GM12872 (cell line): ENCODE results near the gene FGR.

Source experiments
- TF ChIP-seq, protein P1 (sequence below): IDR thresholded peaks from 3 replicates; pipeline ENCODE4 v1.5.1; 2011; ENCODE audit warnings: low read depth, mild to moderate bottlenecking, low read length, moderate library complexity; ENCODE audit not compliant: insufficient read depth

Gene FGR

DNA sequence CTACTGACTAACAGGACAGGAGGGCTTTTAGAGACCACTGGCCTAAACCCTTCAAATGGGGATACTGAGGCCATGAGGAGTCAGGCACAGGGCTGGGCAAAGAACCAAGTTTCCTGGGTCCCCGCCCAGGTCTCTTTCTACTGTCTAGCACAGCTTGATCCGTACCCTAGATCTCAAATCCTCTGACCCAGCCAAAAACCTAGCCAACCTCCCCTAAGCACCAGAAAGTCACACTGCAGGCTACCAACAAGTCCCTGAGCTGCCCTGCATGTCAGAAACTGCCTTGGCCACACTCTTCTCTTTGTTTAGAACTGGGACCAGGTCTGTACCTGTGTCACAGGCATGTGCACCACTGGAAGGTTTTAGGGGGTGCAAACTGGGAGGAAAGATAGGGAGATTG is 64.6 kb downstream of the FGR start:
- TF ChIP-seq, protein P1, sequence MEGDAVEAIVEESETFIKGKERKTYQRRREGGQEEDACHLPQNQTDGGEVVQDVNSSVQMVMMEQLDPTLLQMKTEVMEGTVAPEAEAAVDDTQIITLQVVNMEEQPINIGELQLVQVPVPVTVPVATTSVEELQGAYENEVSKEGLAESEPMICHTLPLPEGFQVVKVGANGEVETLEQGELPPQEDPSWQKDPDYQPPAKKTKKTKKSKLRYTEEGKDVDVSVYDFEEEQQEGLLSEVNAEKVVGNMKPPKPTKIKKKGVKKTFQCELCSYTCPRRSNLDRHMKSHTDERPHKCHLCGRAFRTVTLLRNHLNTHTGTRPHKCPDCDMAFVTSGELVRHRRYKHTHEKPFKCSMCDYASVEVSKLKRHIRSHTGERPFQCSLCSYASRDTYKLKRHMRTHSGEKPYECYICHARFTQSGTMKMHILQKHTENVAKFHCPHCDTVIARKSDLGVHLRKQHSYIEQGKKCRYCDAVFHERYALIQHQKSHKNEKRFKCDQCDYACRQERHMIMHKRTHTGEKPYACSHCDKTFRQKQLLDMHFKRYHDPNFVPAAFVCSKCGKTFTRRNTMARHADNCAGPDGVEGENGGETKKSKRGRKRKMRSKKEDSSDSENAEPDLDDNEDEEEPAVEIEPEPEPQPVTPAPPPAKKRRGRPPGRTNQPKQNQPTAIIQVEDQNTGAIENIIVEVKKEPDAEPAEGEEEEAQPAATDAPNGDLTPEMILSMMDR = no peak

DNA sequence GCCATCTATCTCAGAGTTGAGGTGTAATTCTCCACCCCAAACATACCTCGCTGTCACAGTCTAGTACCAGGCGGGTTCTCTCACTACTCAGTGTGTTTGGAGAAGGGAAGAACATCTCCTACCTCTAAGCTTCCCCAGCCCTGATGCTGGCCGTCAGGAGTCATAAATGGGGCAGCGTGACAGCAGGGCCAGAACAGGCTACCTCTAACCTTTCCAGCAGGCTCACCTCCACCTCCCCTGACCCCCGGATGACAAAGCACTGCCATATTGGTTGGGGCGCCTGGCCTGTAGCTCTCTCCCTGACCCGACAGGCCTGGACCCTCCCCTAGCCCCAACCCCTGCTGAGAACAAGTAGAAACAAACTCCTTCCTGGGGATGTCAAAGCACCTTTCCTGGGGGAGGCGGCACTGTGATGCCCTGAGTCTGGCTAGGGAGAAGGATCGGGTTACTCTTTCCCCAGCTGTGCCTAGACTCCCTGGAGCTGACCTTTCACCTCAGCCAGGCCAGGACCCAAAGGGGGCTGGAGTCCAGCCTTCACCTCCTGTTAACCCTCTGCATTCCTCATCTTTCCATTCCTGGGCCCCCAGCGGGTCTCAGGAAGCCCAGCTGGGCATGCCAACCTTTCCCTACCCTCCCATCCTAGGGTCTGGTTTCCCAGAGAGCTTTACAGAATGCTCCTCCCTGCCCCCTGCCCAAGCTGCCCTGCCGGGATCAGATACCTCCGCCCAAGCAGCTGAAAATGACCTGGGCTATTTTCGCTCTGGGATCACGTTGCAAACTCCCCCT is 65.3 kb downstream of the FGR start:
- TF ChIP-seq, protein P1 = no peak

DNA sequence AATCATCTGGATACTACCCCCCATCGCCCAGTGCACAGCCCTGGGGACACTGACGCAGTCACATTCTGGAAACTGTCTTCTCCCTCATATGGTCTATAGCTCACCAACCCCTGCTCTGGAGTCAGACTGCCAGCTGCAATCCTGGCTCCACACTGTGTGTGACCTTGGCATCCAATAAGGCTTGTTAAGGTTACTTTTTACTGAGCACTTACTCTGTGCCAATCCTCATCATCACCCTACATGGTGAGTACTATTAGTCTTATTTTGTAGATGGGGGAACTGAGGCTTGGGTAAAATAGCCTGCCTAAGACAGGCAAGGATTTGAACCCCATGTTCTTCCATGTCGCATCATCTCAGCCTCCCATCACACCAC is 65.9 kb downstream of the FGR start:
- TF ChIP-seq, protein P1 = no peak

DNA sequence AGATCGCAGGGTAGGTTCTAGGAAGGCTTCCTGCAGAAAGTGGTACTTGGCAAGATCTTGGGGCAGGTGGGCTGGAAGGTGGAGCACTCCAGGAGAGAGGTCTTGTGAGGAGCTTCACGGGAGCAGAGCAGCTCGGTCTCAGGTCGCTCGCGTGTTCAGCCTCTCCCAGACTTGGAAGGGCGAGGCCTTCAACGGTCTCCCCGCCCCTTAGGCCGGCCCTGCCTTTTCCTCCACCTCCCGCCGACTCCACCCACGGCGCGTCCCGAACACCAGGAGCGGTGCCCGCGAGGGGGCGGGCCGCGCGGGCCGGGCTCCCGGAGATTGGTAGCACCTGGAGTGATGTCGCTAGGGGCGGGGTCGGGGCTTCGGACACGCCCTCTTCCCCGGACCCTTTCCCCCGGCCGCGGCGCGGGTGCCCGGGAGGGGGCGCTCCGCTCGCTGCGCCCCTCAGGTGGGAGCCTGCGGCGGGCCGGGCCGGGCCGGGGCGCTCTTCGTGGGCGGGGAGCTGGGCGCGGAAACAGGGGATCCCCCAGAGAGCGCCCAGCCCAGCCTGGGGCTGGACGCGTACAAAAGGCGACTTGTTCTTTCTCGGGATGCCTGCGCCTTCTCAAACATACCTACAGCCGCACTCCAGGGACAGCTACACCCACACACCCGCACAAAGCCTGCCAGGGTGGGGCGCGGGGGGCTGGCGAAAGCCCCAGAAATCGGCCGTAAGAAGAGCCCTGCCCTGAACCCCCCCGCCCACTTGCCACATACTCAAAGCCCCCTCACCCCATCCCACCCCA is 66.5 kb downstream of the FGR start:
- TF ChIP-seq, protein P1 = peak; percentile 69

DNA sequence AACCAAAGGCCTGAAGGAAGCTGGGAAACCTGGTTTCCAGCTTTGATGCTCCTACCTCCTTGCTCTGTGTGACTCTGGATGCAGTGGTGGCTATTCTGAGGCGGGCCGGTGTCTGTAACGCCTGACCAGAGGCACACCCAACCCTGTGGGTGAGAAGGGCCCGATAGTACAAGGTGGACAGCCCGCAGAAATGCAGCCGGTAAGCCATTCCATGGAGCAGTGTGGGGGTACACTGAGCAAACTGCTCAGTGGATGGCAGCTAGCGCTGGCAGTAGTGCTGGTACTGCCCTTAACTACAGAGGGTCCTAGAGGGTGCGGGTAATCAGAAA is 67.0 kb downstream of the FGR start:
- TF ChIP-seq, protein P1 = no peak

DNA sequence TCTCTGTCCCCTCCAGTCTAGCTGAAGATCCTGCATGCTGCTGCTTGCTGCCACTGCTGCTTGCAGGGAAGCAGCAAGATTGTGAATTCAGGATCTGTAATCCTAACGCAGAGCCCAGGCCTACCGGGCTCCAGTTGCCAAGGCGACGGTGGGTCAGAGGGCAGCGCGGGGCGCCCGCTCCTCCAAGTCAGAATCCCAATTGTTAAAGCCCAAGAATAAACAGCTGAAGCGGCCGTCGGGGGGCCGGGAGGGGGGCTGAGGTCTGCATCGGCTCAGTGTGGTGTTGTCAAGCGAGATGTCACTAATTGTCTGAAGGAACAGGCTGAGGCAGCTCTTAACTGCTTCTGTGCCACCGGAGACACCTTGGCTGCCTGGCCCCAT is 67.8 kb downstream of the FGR start:
- TF ChIP-seq, protein P1 = no peak

DNA sequence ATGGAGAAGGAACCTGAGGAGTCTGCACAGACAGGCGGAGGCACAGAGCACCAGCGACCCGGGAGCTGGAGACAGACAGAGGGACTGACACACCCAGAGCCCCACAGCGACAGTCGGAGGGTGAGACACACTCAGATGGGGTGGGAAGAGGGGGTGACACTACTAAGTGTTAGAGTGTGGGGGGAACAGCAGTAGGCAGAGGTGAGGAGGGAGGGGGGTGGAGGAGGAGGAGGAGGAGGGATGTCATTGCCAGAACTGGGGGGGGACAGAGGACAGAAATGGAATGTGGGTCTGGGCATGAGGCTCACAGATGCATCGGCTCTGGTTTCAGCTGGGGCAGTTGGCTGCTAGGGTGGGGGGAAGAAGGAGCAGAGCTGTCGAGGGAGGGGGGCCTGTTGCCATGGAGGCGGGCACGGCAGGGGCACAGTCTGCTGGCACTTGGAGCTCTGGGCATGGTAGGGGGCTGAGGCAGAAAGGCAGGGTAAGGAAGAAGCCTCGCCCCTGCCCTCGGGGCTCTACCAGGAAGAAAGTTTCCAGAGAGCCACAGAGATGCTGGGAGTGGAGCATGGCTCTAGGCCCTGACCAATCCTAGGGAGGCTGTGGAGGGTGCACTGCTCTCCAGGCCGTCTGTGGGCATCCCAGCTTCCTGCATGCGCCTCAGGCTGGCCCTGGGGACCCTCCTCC is 68.4 kb downstream of the FGR start:
- TF ChIP-seq, protein P1 = no peak
